MCF 10A (cell line): ENCODE results near the gene CMTM4. TPM values are rescaled to one million over a fixed set of nuclear protein-coding genes. Genes with fewer than 3 reads are reported as not detected.
A peak's percentile ranks its signal among the peaks of the same experiment; 100 is the strongest.

Source experiments
- BruUV-seq: library from RNA; stranded (reverse); fragments of 400-500 nt; replicated peaks from 2 replicates; lab custom pipeline; 2021; lab: Mats Ljungman, UMichigan
- CTCF ChIA-PET: fragments of 300-600 bp; sonication (Branson Sonifier 250); formaldehyde crosslinking; extraction: SDS; loops from one replicate; lab custom pipeline; 2021; ENCODE audit warnings: antibody characterized with exemption, inconsistent platforms; lab: Yijun Ruan, JAX
- POLR2A ChIA-PET: fragments of 300-600, 350-650 bp; sonication (Branson Sonifier 250); formaldehyde crosslinking; extraction: SDS; loops from one replicate; lab custom pipeline; 2020; ENCODE audit warnings: antibody characterized with exemption, inconsistent platforms; lab: Yijun Ruan, JAX
- DNase-seq: peaks from one replicate; pipeline ENCODE4 v3.0.0-alpha.2; 2018; ENCODE audit not compliant: unreplicated experiment
- H3K27ac Mint-ChIP-seq: one replicate; pipeline ENCODE4 v1.8.0; 2022; ENCODE audit warnings: mild to moderate bottlenecking, low read depth, mixed read lengths; ENCODE audit not compliant: unreplicated experiment
- H3K27me3 Mint-ChIP-seq: one replicate; pipeline ENCODE4 v1.8.0; 2022; ENCODE audit warnings: mixed read lengths; ENCODE audit not compliant: insufficient read depth, unreplicated experiment
- H3K36me3 Mint-ChIP-seq: one replicate; pipeline ENCODE4 v1.8.0; 2022; ENCODE audit warnings: mild to moderate bottlenecking, moderate library complexity, mixed read lengths; ENCODE audit not compliant: insufficient read depth, unreplicated experiment
- H3K4me1 Mint-ChIP-seq: one replicate; pipeline ENCODE4 v1.8.0; 2022; ENCODE audit warnings: mixed read lengths; ENCODE audit not compliant: insufficient read depth, unreplicated experiment
- H3K4me3 Mint-ChIP-seq: one replicate; pipeline ENCODE4 v1.8.0; 2022; ENCODE audit warnings: mild to moderate bottlenecking, moderate library complexity, mixed read lengths; ENCODE audit not compliant: unreplicated experiment
- H3K9me3 Mint-ChIP-seq: one replicate; pipeline ENCODE4 v1.8.0; 2022; ENCODE audit warnings: mixed read lengths; ENCODE audit not compliant: unreplicated experiment
- CTCF ChIP-seq: fragments of 200-600 bp; IDR thresholded peaks from one replicate; pipeline ENCODE4 v1.8.0; 2022; ENCODE audit warnings: antibody characterized with exemption, mild to moderate bottlenecking; ENCODE audit not compliant: unreplicated experiment
- intact Hi-C: fragments of 100-400 bp; cut with micrococcal nuclease; formaldehyde crosslinking; loops from 2 replicates; pipeline ENCODE4 v1.14.1; 2022
- total RNA-seq: library from RNA; stranded (reverse); gene quantifications from 2 replicates; pipeline ENCODE4 v1.2.3, GENCODE V29; 2022

CMTM4 gene
- total RNA-seq, 1 experiment from 2014 or later = 27.2 TPM

- intact Hi-C loops = no loop called here
These were observed 77.8 kb downstream of the CMTM4 start for GRCh38 chr16:66618588-66619375.

GRCh38 chr16:66617728-66618127 lies 78.8 kb downstream of the CMTM4 start:
- no TSS peak for BruUV-seq
- Mint-ChIP-seq H3K9me3 (no peaks in the 10 kb centered on the region), H3K36me3 (peaks cover 26% of the 10 kb centered on the region), H3K4me3 (peak overlapping the region; percentile 47), H3K4me1 (peaks cover 32% of the 10 kb centered on the region), H3K27me3 (no peaks in the 10 kb centered on the region), H3K27ac (peak overlapping the region; percentile 75)
- no peak for TF ChIP-seq CTCF
- ChIA-PET POLR2A (interaction anchor here (0.6 to 3.4 kb wide), 15 partner anchors 9 to 244 kb away, joined by 3 to 29 read pairs (median 4); partner anchors contain the start of genes CKLF, CMTM4 and TK2), CTCF (interaction anchor here (0.6 to 4.0 kb wide), 10 partner anchors 10 to 255 kb away, joined by 3 to 24 read pairs (median 4); no protein-coding TSS in a partner anchor)
- DNase-seq = no peak
- intact Hi-C loops = no loop called here

More at GRCh38 chr16:66618588-66619375, 77.8 kb downstream of the CMTM4 start:
- peak overlapping the region; percentile 47 for H3K4me3 Mint-ChIP-seq
- H3K4me1 Mint-ChIP-seq = peaks cover 32% of the 10 kb centered on the region
- no peaks in the 10 kb centered on the region for H3K9me3 Mint-ChIP-seq
- no TSS peak for BruUV-seq
- peaks cover 18% of the 10 kb centered on the region for H3K36me3 Mint-ChIP-seq
- H3K27me3 Mint-ChIP-seq = no peaks in the 10 kb centered on the region
- ChIA-PET POLR2A (interaction anchor here (0.7 to 3.4 kb wide), 20 partner anchors 8 to 211 kb away, joined by 3 to 29 read pairs (median 4); partner anchors contain the start of genes CKLF, CMTM4 and TK2), CTCF (interaction anchor here (0.5 to 4.0 kb wide), 15 partner anchors 8 to 275 kb away, joined by 3 to 24 read pairs (median 3); no protein-coding TSS in a partner anchor)
- DNase-seq = peak; percentile 96
- TF ChIP-seq CTCF = no peak
- peak overlapping the region; percentile 75 for H3K27ac Mint-ChIP-seq

GRCh38 chr16:66617010-66617434 lies 79.5 kb downstream of the CMTM4 start:
- POLR2A ChIA-PET = interaction anchor here (0.8 to 3.4 kb wide), 8 partner anchors 9 to 208 kb away, joined by 3 to 29 read pairs (median 6); partner anchors contain the start of genes CKLF and CMTM4
- intact Hi-C loops = no loop called here
- no peak for DNase-seq
- CTCF ChIA-PET = interaction anchor here (1.1 to 4.0 kb wide), 4 partner anchors 9 to 54 kb away, joined by 4 to 24 read pairs (median 13); no protein-coding TSS in a partner anchor
- no peaks in the 10 kb centered on the region for H3K9me3 Mint-ChIP-seq
- H3K27ac Mint-ChIP-seq = peak overlapping the region; percentile 75
- no TSS peak for BruUV-seq
- H3K4me1 Mint-ChIP-seq = peaks cover 32% of the 10 kb centered on the region
- no peak for TF ChIP-seq CTCF
- no peak overlapping the region for H3K4me3 Mint-ChIP-seq
- peaks cover 30% of the 10 kb centered on the region for H3K36me3 Mint-ChIP-seq
- no peaks in the 10 kb centered on the region for H3K27me3 Mint-ChIP-seq

- intact Hi-C loops = no loop called here
- BruUV-seq = no TSS peak
- Mint-ChIP-seq H3K27ac (no peak overlapping the region), H3K4me3 (no peak overlapping the region), H3K4me1 (peaks cover 32% of the 10 kb centered on the region), H3K9me3 (no peaks in the 10 kb centered on the region), H3K27me3 (no peaks in the 10 kb centered on the region), H3K36me3 (peaks cover 26% of the 10 kb centered on the region)
- POLR2A ChIA-PET = interaction anchor here (3.2 to 3.4 kb wide), 2 partner anchors 9 to 46 kb away, joined by 17 to 29 read pairs; no protein-coding TSS in a partner anchor
- DNase-seq = no peak
- no peak for TF ChIP-seq CTCF
- CTCF ChIA-PET = interaction anchor here (3.1 to 4.0 kb wide), 2 partner anchors 8 to 34 kb away, joined by 19 to 24 read pairs; no protein-coding TSS in a partner anchor
These were observed 80.0 kb downstream of the CMTM4 start for GRCh38 chr16:66616592-66616991.
